AG04450 (cell line): ENCODE data around the gene P2RY12. TPM values are rescaled to one million over a fixed set of nuclear protein-coding genes. Genes with fewer than 3 reads are reported as not detected.

ENCODE experiments used
- CTCF ChIA-PET: fragments of 300-600, 350-600 bp; formaldehyde crosslinking; extraction: SDS; loops from one replicate; lab custom pipeline; 2022; ENCODE audit warnings: antibody characterized with exemption, inconsistent platforms; lab: Charles Lee
- POLR2A ChIA-PET: fragments of 350-600 bp; formaldehyde crosslinking; extraction: SDS; loops from one replicate; lab custom pipeline; 2021; ENCODE audit warnings: antibody characterized with exemption, inconsistent platforms; lab: Yijun Ruan, JAX
- DNase-seq: peaks from one replicate; pipeline ENCODE4 v3.0.0-alpha.2; 2011; ENCODE audit warnings: low read depth, low spot score
- H3K27ac ChIP-seq: one replicate; pipeline ENCODE4 v1.5.1; 2012; ENCODE audit warnings: low read depth, low read length, control low read depth
- H3K27me3 ChIP-seq: one replicate; pipeline ENCODE4 v1.6.0; 2012; ENCODE audit warnings: low read length; ENCODE audit not compliant: control insufficient read depth, insufficient read depth
- H3K4me3 ChIP-seq: 2 replicates; pipeline ENCODE4 v1.5.1; 2011; ENCODE audit warnings: mild to moderate bottlenecking, low read depth, low read length, control low read depth
- H3K9me3 ChIP-seq: 2 replicates; pipeline ENCODE4 v1.5.1; 2012; ENCODE audit warnings: low read length; ENCODE audit not compliant: control insufficient read depth, insufficient read depth
- polyA plus RNA-seq: library from polyadenylated mRNA; depleted of rRNA; stranded (reverse); fragments of >200 nt; gene quantifications from 2 replicates; pipeline ENCODE4 v1.2.3, GENCODE V29; 2011
- TF ChIP-seq, protein P1 (sequence below): IDR thresholded peaks from 2 replicates; pipeline ENCODE4 v1.5.1; 2011; ENCODE audit warnings: low read depth, low read length, control low read depth, inconsistent platforms

Gene P2RY12
- polyA plus RNA-seq, 1 experiment = not detected

DNA sequence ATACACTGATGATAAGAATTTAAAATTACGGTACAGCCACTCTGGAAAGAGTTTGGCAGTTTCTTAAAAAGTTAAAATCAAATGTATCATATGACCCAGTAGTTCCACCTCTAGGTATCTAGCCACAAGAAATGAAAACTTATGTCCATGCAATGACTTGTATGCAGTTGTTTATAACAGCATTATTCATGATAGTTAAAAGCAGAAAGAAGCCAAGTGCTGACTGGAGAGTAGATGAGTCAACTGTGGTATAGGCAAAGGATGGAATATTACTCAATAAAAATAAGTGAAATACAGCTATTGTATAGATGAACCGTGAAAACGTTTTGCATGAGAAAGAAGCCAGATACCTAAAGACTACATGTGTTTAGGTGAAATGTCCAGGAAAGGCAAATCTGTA, 82.8 kb downstream of the P2RY12 start:
- POLR2A ChIA-PET = no interaction called here
- TF ChIP-seq, protein P1, sequence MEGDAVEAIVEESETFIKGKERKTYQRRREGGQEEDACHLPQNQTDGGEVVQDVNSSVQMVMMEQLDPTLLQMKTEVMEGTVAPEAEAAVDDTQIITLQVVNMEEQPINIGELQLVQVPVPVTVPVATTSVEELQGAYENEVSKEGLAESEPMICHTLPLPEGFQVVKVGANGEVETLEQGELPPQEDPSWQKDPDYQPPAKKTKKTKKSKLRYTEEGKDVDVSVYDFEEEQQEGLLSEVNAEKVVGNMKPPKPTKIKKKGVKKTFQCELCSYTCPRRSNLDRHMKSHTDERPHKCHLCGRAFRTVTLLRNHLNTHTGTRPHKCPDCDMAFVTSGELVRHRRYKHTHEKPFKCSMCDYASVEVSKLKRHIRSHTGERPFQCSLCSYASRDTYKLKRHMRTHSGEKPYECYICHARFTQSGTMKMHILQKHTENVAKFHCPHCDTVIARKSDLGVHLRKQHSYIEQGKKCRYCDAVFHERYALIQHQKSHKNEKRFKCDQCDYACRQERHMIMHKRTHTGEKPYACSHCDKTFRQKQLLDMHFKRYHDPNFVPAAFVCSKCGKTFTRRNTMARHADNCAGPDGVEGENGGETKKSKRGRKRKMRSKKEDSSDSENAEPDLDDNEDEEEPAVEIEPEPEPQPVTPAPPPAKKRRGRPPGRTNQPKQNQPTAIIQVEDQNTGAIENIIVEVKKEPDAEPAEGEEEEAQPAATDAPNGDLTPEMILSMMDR = no peak
- CTCF ChIA-PET = interaction anchor here (0.5 to 1.5 kb wide), 4 partner anchors 8 to 601 kb away, joined by 3 read pairs; no protein-coding TSS in a partner anchor
- Histone ChIP-seq H3K9me3 (no peaks in the 10 kb centered on the region), H3K27ac (no peak overlapping the region), H3K27me3 (no peaks in the 10 kb centered on the region), H3K4me3 (no peak overlapping the region)
- DNase-seq = peak; percentile 52

DNA sequence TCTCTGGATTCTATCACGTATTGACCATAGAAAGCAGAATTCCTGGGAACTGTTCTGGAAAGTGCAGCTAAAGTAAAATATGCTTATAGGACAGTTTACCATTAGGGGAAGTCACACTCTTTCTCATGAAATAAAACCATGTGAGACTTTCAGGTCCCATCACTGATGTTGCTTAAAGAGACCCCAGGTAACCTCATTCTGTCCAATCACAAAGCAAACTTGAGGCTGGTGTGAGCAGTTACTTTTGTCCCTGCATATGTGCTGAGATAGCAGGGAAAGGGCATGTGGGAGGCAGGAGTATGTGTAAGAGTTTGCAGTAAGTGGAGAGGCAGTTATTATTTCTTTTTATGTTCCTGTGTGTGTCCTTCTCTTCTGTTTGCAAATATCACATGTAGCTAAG, 84.0 kb downstream of the P2RY12 start:
- TF ChIP-seq, protein P1 = no peak
- no peaks in the 10 kb centered on the region for H3K9me3 ChIP-seq
- ChIA-PET POLR2A (no interaction called here), CTCF (interaction anchor here (0.6 to 1.2 kb wide), 4 partner anchors 18 to 40 kb away, joined by 3 to 5 read pairs (median 3); no protein-coding TSS in a partner anchor)
- no peak overlapping the region for H3K27ac ChIP-seq
- DNase-seq = no peak
- H3K27me3 ChIP-seq = no peaks in the 10 kb centered on the region
- no peak overlapping the region for H3K4me3 ChIP-seq

DNA sequence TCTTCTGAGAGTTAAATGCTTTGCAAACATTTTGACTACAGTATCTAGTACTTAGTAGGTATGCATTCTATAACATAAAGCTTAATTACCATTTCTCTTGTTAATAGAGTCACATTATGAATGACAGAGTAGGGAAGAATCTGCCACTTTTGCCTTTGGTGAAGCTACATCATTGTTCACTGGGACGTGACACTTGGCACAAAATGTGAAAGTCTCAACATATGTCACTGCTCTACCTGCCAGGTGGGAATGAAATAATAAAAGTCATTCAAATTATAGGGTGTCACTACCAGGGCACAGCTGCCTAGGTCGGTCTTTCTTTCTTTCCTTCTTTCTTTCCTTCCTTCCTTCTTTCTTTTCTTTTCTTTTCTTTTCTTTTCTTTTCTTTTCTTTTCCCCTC, 85.5 kb downstream of the P2RY12 start:
- Histone ChIP-seq H3K4me3 (no peak overlapping the region), H3K9me3 (no peaks in the 10 kb centered on the region), H3K27ac (no peak overlapping the region), H3K27me3 (no peaks in the 10 kb centered on the region)
- TF ChIP-seq, protein P1 = no peak
- DNase-seq = no peak
- ChIA-PET CTCF (interaction anchor here (0.7 to 1.6 kb wide), 7 partner anchors 17 to 540 kb away, joined by 3 to 5 read pairs (median 3); no protein-coding TSS in a partner anchor), POLR2A (no interaction called here)

DNA sequence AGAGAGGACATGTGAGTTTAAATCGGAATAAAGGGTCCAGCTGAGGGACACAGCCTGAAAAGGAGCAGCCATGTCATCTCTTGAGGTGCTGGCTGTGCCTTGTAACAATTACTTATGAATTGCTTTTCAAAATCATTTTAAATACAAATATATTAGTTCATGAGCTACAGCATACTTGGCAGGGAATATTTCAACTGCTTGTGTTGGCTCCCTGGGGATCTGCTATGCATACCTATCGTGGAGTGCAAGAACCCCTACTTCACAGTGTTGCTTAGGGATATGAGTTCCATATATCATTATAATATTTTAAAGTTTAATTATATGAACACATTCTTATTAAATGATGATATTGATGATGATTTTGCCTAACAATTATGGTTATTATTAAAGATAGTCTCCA, 87.1 kb downstream of the P2RY12 start:
- Histone ChIP-seq H3K4me3 (no peak overlapping the region), H3K9me3 (no peaks in the 10 kb centered on the region), H3K27ac (no peak overlapping the region), H3K27me3 (no peaks in the 10 kb centered on the region)
- CTCF ChIA-PET = interaction anchor here (1.0 to 1.5 kb wide), 3 partner anchors 29 to 622 kb away, joined by 3 to 4 read pairs (median 3); no protein-coding TSS in a partner anchor
- POLR2A ChIA-PET = no interaction called here
- TF ChIP-seq, protein P1 = no peak
- no peak for DNase-seq

DNA sequence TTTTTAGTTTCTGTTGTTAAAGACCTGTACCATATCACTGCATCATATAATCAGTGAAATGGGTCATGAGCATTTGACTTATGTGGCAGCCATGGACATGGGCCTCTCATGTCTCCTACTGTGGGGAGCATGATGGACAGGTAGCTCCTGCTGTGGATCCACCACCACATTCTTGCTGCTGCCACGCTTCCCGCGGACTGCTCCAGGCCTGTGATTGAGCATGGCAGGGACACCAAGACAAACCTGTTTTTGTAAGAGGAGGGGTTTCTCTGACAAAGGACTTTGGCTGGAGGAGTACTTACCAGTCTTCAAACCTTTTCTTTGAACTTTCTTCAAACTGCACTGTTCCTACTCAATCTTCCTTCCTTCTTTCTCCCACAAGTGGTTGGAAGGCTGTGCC, 88.3 kb downstream of the P2RY12 start:
- Histone ChIP-seq H3K27ac (no peak overlapping the region), H3K4me3 (no peak overlapping the region), H3K9me3 (no peaks in the 10 kb centered on the region), H3K27me3 (no peaks in the 10 kb centered on the region)
- no peak for DNase-seq
- POLR2A ChIA-PET = no interaction called here
- CTCF ChIA-PET = no interaction called here
- TF ChIP-seq, protein P1 = no peak
